GM19351 (cell line): ENCODE measurements around the gene LCP1.
"Not testable (repeated sequence)": the region's sequence is repeated elsewhere in the genome, so short reads cannot be mapped to it uniquely, and the experiment has no call there.

Experiments used
- ATAC-seq: cut with Tn5 transposase; IDR thresholded peaks from one replicate; pipeline ENCODE4 v1.9.1; 2021; ENCODE audit warnings: mild to moderate bottlenecking, moderate library complexity; ENCODE audit not compliant: unreplicated experiment

The LCP1 gene, protein sequence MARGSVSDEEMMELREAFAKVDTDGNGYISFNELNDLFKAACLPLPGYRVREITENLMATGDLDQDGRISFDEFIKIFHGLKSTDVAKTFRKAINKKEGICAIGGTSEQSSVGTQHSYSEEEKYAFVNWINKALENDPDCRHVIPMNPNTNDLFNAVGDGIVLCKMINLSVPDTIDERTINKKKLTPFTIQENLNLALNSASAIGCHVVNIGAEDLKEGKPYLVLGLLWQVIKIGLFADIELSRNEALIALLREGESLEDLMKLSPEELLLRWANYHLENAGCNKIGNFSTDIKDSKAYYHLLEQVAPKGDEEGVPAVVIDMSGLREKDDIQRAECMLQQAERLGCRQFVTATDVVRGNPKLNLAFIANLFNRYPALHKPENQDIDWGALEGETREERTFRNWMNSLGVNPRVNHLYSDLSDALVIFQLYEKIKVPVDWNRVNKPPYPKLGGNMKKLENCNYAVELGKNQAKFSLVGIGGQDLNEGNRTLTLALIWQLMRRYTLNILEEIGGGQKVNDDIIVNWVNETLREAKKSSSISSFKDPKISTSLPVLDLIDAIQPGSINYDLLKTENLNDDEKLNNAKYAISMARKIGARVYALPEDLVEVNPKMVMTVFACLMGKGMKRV

GRCh38 chr13:46181840-46182490 lies at the start of gene LCP1:
Gene LCP1, minus strand, starts transcription at chr13:46182177. Its CDS starts 22,515 bp downstream, at chr13:46159662.
- ATAC-seq: peak; percentile 64

GRCh38 chr13:46229251-46229650 lies 47.3 kb upstream of the LCP1 start:
- ATAC-seq: no peak

- ATAC-seq: not testable (repeated sequence)
These were observed 38.3 kb upstream of the LCP1 start for GRCh38 chr13:46220234-46220633.

DNA sequence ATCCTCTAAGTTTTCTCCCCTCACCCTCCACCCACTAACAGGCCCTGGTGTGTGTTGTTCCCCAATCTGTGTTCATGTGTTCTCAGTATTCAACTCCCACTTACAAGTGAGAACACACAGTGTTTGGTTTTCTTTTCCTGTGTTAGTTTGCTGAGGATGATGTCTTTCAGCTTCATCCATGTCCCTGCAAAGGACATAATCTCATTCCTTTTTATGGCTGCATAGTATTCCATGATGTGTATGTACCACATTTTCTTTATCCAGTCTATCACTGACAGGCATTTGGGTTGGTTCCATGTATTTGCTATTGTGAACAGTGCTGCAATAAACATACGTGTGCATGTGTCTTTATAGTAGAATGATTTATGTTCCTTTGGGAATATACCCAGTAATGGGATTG lies 32.8 kb upstream of the LCP1 start:
- not testable (repeated sequence) for ATAC-seq

- no peak for ATAC-seq
These were observed 31.3 kb upstream of the LCP1 start for GRCh38 chr13:46213242-46213641.

GRCh38 chr13:46211483-46212351 lies 29.7 kb upstream of the LCP1 start, which contains the start of gene LRRC63:
Gene LRRC63, plus strand, starts transcription at chr13:46211928. Its CDS starts 1,107 bp downstream, at chr13:46213035.
- peak; percentile 95 for ATAC-seq

GRCh38 chr13:46211116-46211482 lies 29.1 kb upstream of the LCP1 start:
- ATAC-seq: peak; percentile 34

DNA sequence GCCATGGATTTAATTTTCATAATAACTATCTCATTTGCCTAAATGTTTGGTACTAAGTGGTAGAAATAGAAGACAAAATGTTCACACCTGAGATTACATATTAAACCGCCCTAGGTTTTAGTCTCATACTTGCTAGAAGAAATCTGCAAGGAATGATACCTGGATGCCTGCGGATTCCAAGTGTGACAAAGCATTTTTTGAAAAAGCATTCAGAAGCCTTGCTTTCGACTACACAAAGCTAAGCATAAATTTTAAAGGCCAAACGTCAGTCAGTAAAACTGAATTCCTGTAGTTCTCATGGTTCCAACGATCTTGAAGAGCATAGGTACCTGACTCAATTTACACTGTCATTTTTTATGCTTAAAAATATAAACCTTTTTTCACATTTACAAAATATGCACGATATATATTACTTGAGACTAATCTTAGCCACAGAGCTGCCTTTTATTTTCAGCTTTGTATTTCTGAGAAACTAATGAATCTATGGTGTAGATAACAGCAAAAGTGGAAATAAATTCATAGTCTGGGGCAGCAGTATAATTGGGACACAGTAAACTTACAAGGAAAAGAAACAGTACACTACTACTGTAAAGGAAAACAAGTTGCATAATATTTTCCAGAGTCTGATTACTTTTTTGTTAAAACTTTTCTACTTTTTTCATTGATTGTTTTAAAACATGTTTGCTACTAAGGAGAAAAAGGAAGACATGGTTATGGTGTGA lies 28.5 kb upstream of the LCP1 start:
- no peak for ATAC-seq

DNA sequence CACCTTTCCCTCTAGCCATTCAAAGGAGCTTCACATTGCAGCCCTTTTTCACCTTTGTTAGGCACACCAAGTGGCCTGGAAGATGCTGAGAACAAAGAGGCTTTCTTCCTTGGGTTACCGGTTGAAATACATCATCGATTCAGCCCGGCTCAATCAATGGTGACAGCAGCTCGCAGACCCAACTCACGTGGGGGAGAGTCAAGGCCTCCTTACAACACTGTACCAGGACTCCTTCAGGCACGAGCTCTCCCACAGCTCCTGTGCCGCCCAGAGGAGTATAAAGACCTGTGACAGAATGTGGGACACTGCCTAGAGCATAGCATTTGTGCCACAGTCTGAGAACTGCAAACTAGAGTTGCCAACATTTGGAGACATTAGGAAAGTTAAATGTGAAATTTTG lies 25.9 kb upstream of the LCP1 start:
- ATAC-seq: no peak

GRCh38 chr13:46206143-46206542 lies 24.2 kb upstream of the LCP1 start:
- no peak for ATAC-seq

- ATAC-seq: no peak
These were observed 21.0 kb upstream of the LCP1 start for GRCh38 chr13:46202966-46203365.

DNA sequence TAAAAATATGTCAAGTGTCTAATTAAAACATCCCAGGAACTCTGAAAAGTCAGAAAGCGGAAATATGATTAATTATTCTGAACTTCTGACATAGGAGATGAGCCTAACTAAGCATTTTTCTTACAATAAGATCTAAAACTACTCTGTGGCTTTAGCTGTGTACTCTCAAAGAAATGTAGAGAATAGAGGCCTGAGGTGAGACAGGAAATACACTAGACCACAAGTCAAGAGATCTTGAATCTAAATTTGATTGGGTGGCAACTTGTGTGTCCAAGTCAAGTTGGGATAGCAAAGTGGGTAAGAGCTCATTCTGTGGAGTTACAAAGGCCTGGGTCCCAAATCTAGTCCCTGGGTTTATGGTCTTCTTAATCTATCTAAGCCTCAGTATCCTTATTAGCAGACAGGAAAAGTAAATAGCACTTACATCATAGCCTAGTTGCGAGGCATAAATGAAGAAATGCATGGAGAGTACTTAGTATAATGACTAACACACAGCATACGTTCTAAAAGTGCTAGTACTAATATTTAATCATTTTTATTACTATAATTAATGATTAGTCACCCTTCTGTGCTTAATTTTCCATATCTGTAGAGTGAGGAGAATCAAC lies 20.3 kb upstream of the LCP1 start:
- peak; percentile 50 for ATAC-seq

DNA sequence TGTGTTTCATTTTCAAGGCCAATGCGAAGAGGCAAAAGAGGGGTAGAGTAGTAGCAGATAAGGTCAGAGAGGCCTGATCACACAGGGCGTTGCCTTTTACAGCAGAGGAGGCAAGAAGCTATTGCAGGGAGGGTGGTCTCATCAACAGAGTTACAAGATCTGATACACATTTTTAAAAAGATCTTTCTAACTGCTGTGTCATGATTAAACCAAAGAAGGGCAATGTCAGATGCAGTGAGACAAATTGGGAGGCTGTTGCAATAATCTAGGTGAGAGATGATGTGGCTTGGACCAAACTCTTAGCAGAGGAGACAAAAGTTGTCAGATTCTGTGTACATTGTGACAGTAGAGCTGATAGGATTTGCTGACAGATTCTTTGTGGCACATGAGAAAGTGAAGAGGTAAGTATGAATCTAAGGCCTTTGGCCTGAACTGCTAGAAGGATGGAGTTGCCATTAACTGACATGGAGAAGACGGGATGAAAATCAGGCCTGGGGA lies 16.8 kb upstream of the LCP1 start:
- no peak for ATAC-seq

DNA sequence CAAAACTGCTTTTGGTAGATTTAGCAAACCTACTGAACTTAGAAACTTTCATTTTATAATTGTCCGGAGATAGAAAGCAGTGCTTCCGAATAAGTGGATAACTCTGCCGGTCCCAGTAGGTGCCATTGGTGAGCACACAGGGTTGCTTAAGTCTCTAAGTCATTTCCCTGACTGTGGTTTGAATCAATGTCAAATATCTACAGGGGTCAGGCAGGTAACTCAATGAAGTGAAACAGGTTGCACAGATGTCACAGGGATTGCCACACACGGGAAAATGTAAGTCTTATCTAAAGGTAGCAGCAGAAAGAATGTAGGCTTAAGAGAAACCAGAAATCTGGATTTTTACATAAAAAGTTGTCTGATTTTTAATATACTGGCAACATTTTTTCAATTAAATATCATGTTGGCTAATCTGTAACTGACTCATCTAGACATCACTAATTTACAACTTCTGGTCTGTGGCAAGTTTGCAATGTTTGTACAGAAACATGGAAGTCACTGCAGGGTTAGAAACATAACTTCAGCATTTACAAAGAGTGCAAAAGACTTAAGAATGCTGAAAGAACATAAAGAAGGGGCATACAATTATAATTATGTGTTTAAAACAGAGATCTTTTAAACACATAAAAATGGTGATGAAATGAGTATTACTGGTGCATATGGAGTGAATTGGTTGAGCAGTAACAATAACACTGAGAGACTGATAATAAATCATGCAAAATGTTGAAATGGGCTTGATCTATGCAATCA lies 15.5 kb upstream of the LCP1 start:
- no peak for ATAC-seq

GRCh38 chr13:46195016-46195415 lies 13.0 kb upstream of the LCP1 start:
- ATAC-seq: no peak

GRCh38 chr13:46192412-46192811 lies 10.4 kb upstream of the LCP1 start:
- ATAC-seq: no peak

- no peak for ATAC-seq
These were observed 3.7 kb upstream of the LCP1 start for GRCh38 chr13:46185634-46186033.

DNA sequence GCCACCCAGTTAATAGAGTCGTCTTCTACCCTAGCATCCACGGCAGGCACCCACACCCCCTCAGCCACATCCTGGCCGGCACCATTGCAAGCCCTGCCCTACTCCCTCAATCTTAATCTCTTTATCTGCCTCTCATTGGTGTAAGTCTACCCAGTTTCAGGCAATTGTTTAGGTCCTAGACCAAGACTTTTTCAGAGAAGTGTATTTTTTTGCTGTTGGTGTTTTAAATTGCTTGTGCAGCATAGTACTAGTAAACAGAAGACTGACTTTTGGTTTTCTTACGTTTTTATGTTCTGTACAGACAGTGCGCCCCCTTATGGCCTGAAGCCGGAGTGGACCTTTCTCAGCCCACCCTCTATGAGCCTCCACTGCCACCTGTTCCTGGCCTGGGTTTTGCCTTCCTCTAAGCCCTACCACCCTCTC lies 2.3 kb upstream of the LCP1 start:
- ATAC-seq: peak; percentile 46
